ENCODE results near the gene KDM7A.

KDM7A gene

GRCh38 chr7:140084142-140084655, 92.6 kb downstream of the KDM7A start:
- no peak for DNase-seq (ENCODE audit: low spot score)

- DNase-seq (ENCODE audit: low spot score) = no peak
These were observed 94.0 kb downstream of the KDM7A start for GRCh38 chr7:140082770-140083169.

- DNase-seq (ENCODE audit: low spot score) = no peak
These were observed 94.9 kb downstream of the KDM7A start for GRCh38 chr7:140081774-140082425.

- no peak for DNase-seq (ENCODE audit: low spot score)
These were observed 95.9 kb downstream of the KDM7A start for GRCh38 chr7:140080919-140081318.

GRCh38 chr7:140079121-140079536, 97.7 kb downstream of the KDM7A start:
- no peak for DNase-seq (ENCODE audit: low spot score)

- DNase-seq (ENCODE audit: low spot score) = no peak
These were observed 98.4 kb downstream of the KDM7A start for GRCh38 chr7:140078392-140078791.

GRCh38 chr7:140074780-140075179, 102.0 kb downstream of the KDM7A start:
- no peak for DNase-seq (ENCODE audit: low spot score)

GRCh38 chr7:140070546-140070945, 106.2 kb downstream of the KDM7A start:
- DNase-seq (ENCODE audit: low spot score) = no peak

- DNase-seq (ENCODE audit: low spot score) = no peak
These were observed 107.4 kb downstream of the KDM7A start for GRCh38 chr7:140069298-140069949.

- no peak for DNase-seq (ENCODE audit: low spot score)
These were observed 108.8 kb downstream of the KDM7A start for GRCh38 chr7:140068033-140068432.

- DNase-seq (ENCODE audit: low spot score) = no peak
These were observed 109.7 kb downstream of the KDM7A start for GRCh38 chr7:140067052-140067451.

- DNase-seq (ENCODE audit: low spot score) = peak; percentile 91
These were observed 114.1 kb downstream of the KDM7A start, which contains the start of gene PARP12 for GRCh38 chr7:140062528-140063299. PARP12 (minus strand) TSS chr7:140062951; CDS start chr7:140062847, 104 bp downstream.

- no peak for DNase-seq (ENCODE audit: low spot score)
These were observed 114.7 kb downstream of the KDM7A start for GRCh38 chr7:140062118-140062527.

GRCh38 chr7:140061607-140061930, 115.2 kb downstream of the KDM7A start:
- DNase-seq (ENCODE audit: low spot score) = no peak

- DNase-seq (ENCODE audit: low spot score) = no peak
These were observed 115.8 kb downstream of the KDM7A start for GRCh38 chr7:140060788-140061606.

GRCh38 chr7:140060243-140060630, 116.5 kb downstream of the KDM7A start:
- DNase-seq (ENCODE audit: low spot score) = no peak

GRCh38 chr7:140059273-140060242, 117.2 kb downstream of the KDM7A start:
- no peak for DNase-seq (ENCODE audit: low spot score)

GRCh38 chr7:140058517-140058916, 118.3 kb downstream of the KDM7A start:
- no peak for DNase-seq (ENCODE audit: low spot score)

GRCh38 chr7:140057143-140057535, 119.6 kb downstream of the KDM7A start:
- DNase-seq (ENCODE audit: low spot score) = no peak

- DNase-seq (ENCODE audit: low spot score) = no peak
These were observed 120.2 kb downstream of the KDM7A start for GRCh38 chr7:140056431-140057142.
